Transverse colon (tissue), 4 donors: ENCODE data around the gene TBX3. TPM values are rescaled to one million over a fixed set of nuclear protein-coding genes. Genes with fewer than 3 reads are reported as not detected.

Source experiments
- DNase-seq: peaks from one replicate; pipeline ENCODE4 v3.0.0-alpha.2; 2019
- H3K27ac ChIP-seq, 4 donors: fragments of 200-600 bp; sonication (generic); 2 replicates each; pipeline ENCODE4 v1.5.1; 2016 to 2018; ENCODE audit warnings: inconsistent platforms in 4 of 4
- H3K27me3 ChIP-seq: fragments of 200-600 bp; sonication (generic); 2 replicates; pipeline ENCODE4 v1.5.1; 2017; ENCODE audit warnings: inconsistent platforms
- H3K36me3 ChIP-seq, 4 donors: fragments of 200-600 bp; sonication (generic); 2 replicates each; pipeline ENCODE4 v1.5.1; 2017 to 2019; ENCODE audit warnings: inconsistent platforms in 4 of 4
- H3K4me1 ChIP-seq, 4 donors: fragments of 200-600 bp; sonication (generic); 2 replicates each; pipeline ENCODE4 v1.5.1; 2017 to 2020; ENCODE audit warnings: inconsistent platforms in 4 of 4
- H3K4me3 ChIP-seq, 4 donors: fragments of 200-600 bp; sonication (generic); 1 replicate in 1 of 4; 2 replicates in 3 of 4; pipeline versions ENCODE4 v1.5.1 to v1.6.1; 2017 to 2019; ENCODE audit warnings: inconsistent platforms in 4 of 4
- H3K9me3 ChIP-seq, 2 donors: fragments of 200-600 bp; sonication (generic); 2 replicates each; pipeline ENCODE4 v1.5.1; 2017 to 2019; ENCODE audit warnings: inconsistent platforms in 2 of 2
- EP300 ChIP-seq: sonication (generic); formaldehyde crosslinking; IDR thresholded peaks from one replicate; pipeline ENCODE4 v1.6.1; 2017; ENCODE audit warnings: antibody characterized with exemption, low read depth
- POLR2A ChIP-seq: fragments of 450-650 bp; IDR thresholded peaks from one replicate; pipeline ENCODE4 v1.6.1; 2016; ENCODE audit warnings: antibody characterized with exemption, mild to moderate bottlenecking, moderate library complexity
- POLR2AphosphoS5 ChIP-seq, 3 donors: sonication (generic); formaldehyde crosslinking; IDR thresholded peaks; one replicate each; pipeline ENCODE4 v1.6.1; 2016; ENCODE audit warnings: antibody characterized with exemption in 3 of 3
- WGBS, 2 donors: methylation state at CpG; one replicate each; pipeline ENCODE4 v1.1.5; 2018; ENCODE audit warnings: low coverage in 1 of 2; 5-methylcytosine and 5-hydroxymethylcytosine counted together
- in situ Hi-C, 4 donors: fragments of 200-750 bp; cut with MboI; loops; one replicate each; pipeline versions ENCODE4 v1.15.0 to v1.15.1; 2017; ENCODE audit warnings: low sequenced_read_pairs in 3 of 4, low pct_ligation_motif_present in 1 of 4, low pct_unique_long_range_greater_than_20kb in 1 of 4
- intact Hi-C: fragments of 100-400 bp; cut with DNase I; formaldehyde crosslinking; loops from one replicate; pipeline ENCODE4 v1.15.1; 2023; ENCODE audit warnings: low total_unique reads
- total RNA-seq, 4 donors: library from RNA; depleted of rRNA; stranded (reverse); fragments of >200 nt; gene quantifications; one replicate each; pipeline ENCODE4 v1.1.0, GENCODE V29; 2016
- TF ChIP-seq, protein P1 (sequence below), 5 experiments: fragments of 200-600 bp in 3 of 5; fragments of 450-650 bp in 2 of 5; sonication (generic) in 3 of 5; IDR thresholded peaks; 1 replicate in 2 of 5; 2 replicates in 3 of 5; pipeline ENCODE4 v1.5.1; 2016 to 2017; ENCODE audit warnings: antibody characterized with exemption in 5 of 5, inconsistent platforms in 3 of 5, mild to moderate bottlenecking in 2 of 5, moderate library complexity in 1 of 5

Gene TBX3
- total RNA-seq, 4 donors from 2014 or later = 2.8 to 11.9 (median 5.9) TPM

- Histone ChIP-seq H3K9me3 (no peaks in the 10 kb centered on the region), H3K36me3 (no peaks in the 10 kb centered on the region), H3K4me1 (peaks cover 7 to 34% (median 18%) of the 10 kb centered on the region in 4 donors), H3K27ac (no peak overlapping the region), H3K27me3 (peaks cover 100% of the 10 kb centered on the region), H3K4me3 (no peak overlapping the region)
- in situ Hi-C loops (no loop called here), intact Hi-C loops (no loop called here)
- TF ChIP-seq EP300 (no peak), POLR2AphosphoS5 (IDR thresholded peaks at IDR 0.05) (no peak), POLR2A (no peak)
- TF ChIP-seq, protein P1, sequence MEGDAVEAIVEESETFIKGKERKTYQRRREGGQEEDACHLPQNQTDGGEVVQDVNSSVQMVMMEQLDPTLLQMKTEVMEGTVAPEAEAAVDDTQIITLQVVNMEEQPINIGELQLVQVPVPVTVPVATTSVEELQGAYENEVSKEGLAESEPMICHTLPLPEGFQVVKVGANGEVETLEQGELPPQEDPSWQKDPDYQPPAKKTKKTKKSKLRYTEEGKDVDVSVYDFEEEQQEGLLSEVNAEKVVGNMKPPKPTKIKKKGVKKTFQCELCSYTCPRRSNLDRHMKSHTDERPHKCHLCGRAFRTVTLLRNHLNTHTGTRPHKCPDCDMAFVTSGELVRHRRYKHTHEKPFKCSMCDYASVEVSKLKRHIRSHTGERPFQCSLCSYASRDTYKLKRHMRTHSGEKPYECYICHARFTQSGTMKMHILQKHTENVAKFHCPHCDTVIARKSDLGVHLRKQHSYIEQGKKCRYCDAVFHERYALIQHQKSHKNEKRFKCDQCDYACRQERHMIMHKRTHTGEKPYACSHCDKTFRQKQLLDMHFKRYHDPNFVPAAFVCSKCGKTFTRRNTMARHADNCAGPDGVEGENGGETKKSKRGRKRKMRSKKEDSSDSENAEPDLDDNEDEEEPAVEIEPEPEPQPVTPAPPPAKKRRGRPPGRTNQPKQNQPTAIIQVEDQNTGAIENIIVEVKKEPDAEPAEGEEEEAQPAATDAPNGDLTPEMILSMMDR (IDR thresholded peaks at IDR 0.05) = no peak
- DNase-seq = no peak
- WGBS, 2 donors = 66 to 87% methylated on average over 3 to 12 of the region's 12 CpGs
These were observed 10.7 kb upstream of the TBX3 start for GRCh38 chr12:114694436-114695304.

DNA sequence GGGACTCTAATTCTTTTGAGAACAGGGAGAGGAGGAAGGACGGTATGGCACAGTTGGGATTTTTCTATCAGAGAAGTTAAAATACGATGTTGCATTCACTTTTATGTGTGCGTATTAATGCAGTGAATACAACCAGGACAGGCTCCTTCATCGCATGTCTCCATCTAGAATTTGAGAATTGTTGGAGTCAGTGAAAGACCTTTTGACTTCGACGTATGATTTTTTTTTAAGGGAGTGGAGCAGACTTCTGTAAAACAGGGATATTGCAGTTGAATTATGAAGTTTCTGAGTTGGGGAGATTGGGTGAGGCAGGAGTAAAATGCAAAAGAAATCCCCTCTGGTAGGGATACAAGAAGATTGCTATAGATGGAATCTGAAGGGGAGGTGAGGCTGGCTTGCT is 9.6 kb upstream of the TBX3 start:
- Histone ChIP-seq H3K27me3 (peaks cover 100% of the 10 kb centered on the region), H3K27ac (no peak overlapping the region), H3K9me3 (no peaks in the 10 kb centered on the region), H3K36me3 (no peaks in the 10 kb centered on the region), H3K4me1 (peaks cover 7 to 30% (median 18%) of the 10 kb centered on the region in 4 donors), H3K4me3 (no peak overlapping the region)
- no peak for TF ChIP-seq POLR2A
- no peak for TF ChIP-seq EP300
- TF ChIP-seq, protein P1 (IDR thresholded peaks at IDR 0.05) = no peak
- TF ChIP-seq POLR2AphosphoS5 (IDR thresholded peaks at IDR 0.05) = no peak
- in situ Hi-C loops = no loop called here
- intact Hi-C loops = no loop called here
- DNase-seq = no peak
- WGBS, 2 donors = 17 to 54% methylated on average over 6 of the region's 6 CpGs

DNA sequence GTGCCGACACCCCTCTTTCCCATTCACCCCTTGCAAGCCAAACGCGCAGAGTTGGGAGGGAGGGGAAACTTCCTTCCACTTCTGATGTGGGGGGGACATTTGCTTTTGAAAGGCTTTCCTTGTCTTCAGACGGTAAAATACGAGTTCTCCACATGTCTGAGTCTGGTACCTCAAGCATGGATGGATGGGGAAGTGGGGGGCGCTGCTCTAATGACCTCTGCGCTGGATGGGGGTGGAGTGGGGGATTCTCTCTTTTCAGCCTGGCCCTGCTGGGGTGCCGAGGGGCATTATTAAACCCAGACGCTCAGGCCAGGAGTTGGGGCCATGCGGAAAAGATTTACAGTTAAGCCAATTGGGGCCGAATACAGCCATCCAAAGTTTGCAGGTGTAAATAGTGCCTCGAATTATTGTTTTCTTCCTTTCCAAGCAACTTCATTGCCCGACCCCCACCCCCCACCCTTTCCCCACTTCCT is 9.1 kb upstream of the TBX3 start:
- peak overlapping the region in 2 of 4 donors; percentile 22 to 40 for H3K4me3 ChIP-seq
- DNase-seq = no peak

More for the DNA sequence above, 9.1 kb upstream of the TBX3 start:
- Histone ChIP-seq H3K9me3 (no peaks in the 10 kb centered on the region), H3K36me3 (no peaks in the 10 kb centered on the region), H3K27me3 (peaks cover 100% of the 10 kb centered on the region), H3K4me1 (peaks cover 7 to 25% (median 16%) of the 10 kb centered on the region in 4 donors), H3K27ac (no peak overlapping the region)
- no peak for TF ChIP-seq EP300
- no peak for TF ChIP-seq POLR2AphosphoS5 (IDR thresholded peaks at IDR 0.05)
- no peak for TF ChIP-seq POLR2A
- TF ChIP-seq, protein P1 (IDR thresholded peaks at IDR 0.05) = no peak
- WGBS, 2 donors = 10 to 11% methylated on average over 7 to 13 of the region's 13 CpGs
- intact Hi-C loops = no loop called here
- in situ Hi-C loops = no loop called here
